Cardiac fibroblast (primary cell): Measurements from ENCODE around the gene ZC3HAV1.
"Not testable (repeated sequence)": the region's sequence is repeated elsewhere in the genome, so short reads cannot be mapped to it uniquely, and the experiment has no call there.

ENCODE experiments used
- DNase-seq, 2 donors: peaks; one replicate each; pipeline versions ENCODE4 v3.0.0 to v3.0.0-alpha.2; 2010; ENCODE audit warnings: low read depth in 2 of 2
- H3K4me3 ChIP-seq, 2 donors: replicated peaks in 1 of 2; 1 replicate in 1 of 2; 2 replicates in 1 of 2; pipeline ENCODE4 v1.5.1; 2011; ENCODE audit warnings: low read depth in 2 of 2, low read length in 2 of 2, mild to moderate bottlenecking in 2 of 2, moderate library complexity in 1 of 2
- CTCF ChIP-seq: IDR thresholded peaks from one replicate; pipeline ENCODE4 v1.5.1; 2011; ENCODE audit warnings: low read depth, mild to moderate bottlenecking, low read length, inconsistent platforms

Gene ZC3HAV1

GRCh38 chr7:139131601-139132041 lies 22.1 kb upstream of the ZC3HAV1 start:
- H3K4me3 ChIP-seq: no peak overlapping the region
- no peak for TF ChIP-seq CTCF

GRCh38 chr7:139129814-139130213 lies 20.3 kb upstream of the ZC3HAV1 start:
- not testable (repeated sequence) for DNase-seq, H3K4me3 ChIP-seq

More at GRCh38 chr7:139131601-139132041, 22.1 kb upstream of the ZC3HAV1 start:
- DNase-seq: no peak

- DNase-seq: peak; percentile 13 to 24
- H3K4me3 ChIP-seq: no peak overlapping the region
- no peak for TF ChIP-seq CTCF
These were observed 18.1 kb upstream of the ZC3HAV1 start for GRCh38 chr7:139127648-139128047.

GRCh38 chr7:139125657-139126056 lies 16.1 kb upstream of the ZC3HAV1 start:
- H3K4me3 ChIP-seq: no peak overlapping the region
- no peak for TF ChIP-seq CTCF
- no peak for DNase-seq

GRCh38 chr7:139124995-139125394 lies 15.5 kb upstream of the ZC3HAV1 start:
- not testable (repeated sequence) for H3K4me3 ChIP-seq, DNase-seq

GRCh38 chr7:139124084-139124914 lies 14.8 kb upstream of the ZC3HAV1 start:
- DNase-seq: no peak
- no peak for TF ChIP-seq CTCF
- no peak overlapping the region for H3K4me3 ChIP-seq

GRCh38 chr7:139119486-139119849 lies 9.9 kb upstream of the ZC3HAV1 start:
- no peak for TF ChIP-seq CTCF
- no peak overlapping the region for H3K4me3 ChIP-seq
- no peak for DNase-seq

GRCh38 chr7:139118805-139119485 lies 9.4 kb upstream of the ZC3HAV1 start:
- DNase-seq: no peak
- no peak overlapping the region for H3K4me3 ChIP-seq
- no peak for TF ChIP-seq CTCF
